ENCODE measurements around the gene RNF126.

- peak; percentile 91 for TF ChIP-seq CTCF (IDR thresholded peaks at IDR 0.05; ENCODE audit: borderline replicate concordance, extremely low read depth, low read length, poor library complexity, severe bottlenecking)
- TF ChIP-seq EZH2 (IDR thresholded peaks at IDR 0.05; ENCODE audit: borderline replicate concordance, low read depth, low read length, severe bottlenecking): no peak
Measured at GRCh38 chr19:664913-665443, 2.0 kb upstream of the RNF126 start.
